Osteocyte (in vitro differentiated cells): ENCODE measurements around the gene SPP2. TPM values are rescaled to one million over a fixed set of nuclear protein-coding genes. Genes with fewer than 3 reads are reported as not detected.

Experiments
- DNase-seq: peaks from one replicate; pipeline ENCODE4 v3.0.0; 2021; ENCODE audit warnings: mixed read lengths; ENCODE audit not compliant: unreplicated experiment; ENCODE audit errors: extremely low spot score
- H3K27ac Mint-ChIP-seq: one replicate; pipeline ENCODE4 v1.8.0; 2021; ENCODE audit warnings: mild to moderate bottlenecking, mixed read lengths; ENCODE audit not compliant: unreplicated experiment
- H3K27me3 Mint-ChIP-seq: one replicate; pipeline ENCODE4 v1.8.0; 2021; ENCODE audit warnings: mixed read lengths; ENCODE audit not compliant: unreplicated experiment
- H3K36me3 Mint-ChIP-seq: one replicate; pipeline ENCODE4 v1.8.0; 2021; ENCODE audit warnings: mixed read lengths; ENCODE audit not compliant: unreplicated experiment
- H3K4me1 Mint-ChIP-seq: one replicate; pipeline ENCODE4 v1.8.0; 2021; ENCODE audit warnings: mixed read lengths; ENCODE audit not compliant: unreplicated experiment
- H3K4me3 Mint-ChIP-seq: one replicate; pipeline ENCODE4 v1.8.0; 2021; ENCODE audit warnings: mild to moderate bottlenecking, moderate library complexity, mixed read lengths; ENCODE audit not compliant: unreplicated experiment
- H3K9me3 Mint-ChIP-seq: one replicate; pipeline ENCODE4 v1.8.0; 2021; ENCODE audit warnings: mixed read lengths; ENCODE audit not compliant: unreplicated experiment
- total RNA-seq: library from RNA; stranded (reverse); gene quantifications from 2 replicates; pipeline ENCODE4 v1.2.1, GENCODE V29; 2021
- TF ChIP-seq, protein P1 (sequence below): fragments of 200-600 bp; sonication (generic); IDR thresholded peaks from 2 replicates; pipeline ENCODE4 v1.5.0; 2021; ENCODE audit warnings: antibody characterized with exemption, mild to moderate bottlenecking, moderate library complexity

Gene SPP2
- total RNA-seq, 1 donor from 2014 or later: not detected

DNA sequence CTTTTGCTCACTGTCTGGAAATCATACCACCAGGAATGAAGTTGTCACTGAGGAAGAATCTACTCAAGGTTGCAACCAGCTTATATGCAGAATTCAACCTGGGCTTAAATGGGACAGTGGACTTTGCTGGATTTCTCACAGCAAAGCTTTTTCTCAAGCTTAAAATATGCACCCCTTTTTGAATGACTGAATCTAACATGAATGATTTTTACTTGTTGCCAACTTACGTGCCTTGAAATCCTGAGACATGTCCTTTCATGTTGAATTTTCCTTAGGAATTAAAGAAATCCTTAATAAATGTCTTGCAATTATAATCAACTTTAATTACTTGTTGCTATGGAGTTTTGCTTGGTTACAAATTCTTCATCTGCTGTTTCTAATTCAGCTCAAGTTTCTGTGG, 57.4 kb downstream of the SPP2 start:
- no peak overlapping the region for H3K27ac Mint-ChIP-seq
- DNase-seq: no peak
- peaks cover 40% of the 10 kb centered on the region for H3K27me3 Mint-ChIP-seq
- TF ChIP-seq, protein P1, sequence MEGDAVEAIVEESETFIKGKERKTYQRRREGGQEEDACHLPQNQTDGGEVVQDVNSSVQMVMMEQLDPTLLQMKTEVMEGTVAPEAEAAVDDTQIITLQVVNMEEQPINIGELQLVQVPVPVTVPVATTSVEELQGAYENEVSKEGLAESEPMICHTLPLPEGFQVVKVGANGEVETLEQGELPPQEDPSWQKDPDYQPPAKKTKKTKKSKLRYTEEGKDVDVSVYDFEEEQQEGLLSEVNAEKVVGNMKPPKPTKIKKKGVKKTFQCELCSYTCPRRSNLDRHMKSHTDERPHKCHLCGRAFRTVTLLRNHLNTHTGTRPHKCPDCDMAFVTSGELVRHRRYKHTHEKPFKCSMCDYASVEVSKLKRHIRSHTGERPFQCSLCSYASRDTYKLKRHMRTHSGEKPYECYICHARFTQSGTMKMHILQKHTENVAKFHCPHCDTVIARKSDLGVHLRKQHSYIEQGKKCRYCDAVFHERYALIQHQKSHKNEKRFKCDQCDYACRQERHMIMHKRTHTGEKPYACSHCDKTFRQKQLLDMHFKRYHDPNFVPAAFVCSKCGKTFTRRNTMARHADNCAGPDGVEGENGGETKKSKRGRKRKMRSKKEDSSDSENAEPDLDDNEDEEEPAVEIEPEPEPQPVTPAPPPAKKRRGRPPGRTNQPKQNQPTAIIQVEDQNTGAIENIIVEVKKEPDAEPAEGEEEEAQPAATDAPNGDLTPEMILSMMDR: no peak
- H3K4me1 Mint-ChIP-seq: no peaks in the 10 kb centered on the region
- H3K9me3 Mint-ChIP-seq: no peaks in the 10 kb centered on the region
- H3K4me3 Mint-ChIP-seq: no peak overlapping the region
- H3K36me3 Mint-ChIP-seq: no peaks in the 10 kb centered on the region

DNA sequence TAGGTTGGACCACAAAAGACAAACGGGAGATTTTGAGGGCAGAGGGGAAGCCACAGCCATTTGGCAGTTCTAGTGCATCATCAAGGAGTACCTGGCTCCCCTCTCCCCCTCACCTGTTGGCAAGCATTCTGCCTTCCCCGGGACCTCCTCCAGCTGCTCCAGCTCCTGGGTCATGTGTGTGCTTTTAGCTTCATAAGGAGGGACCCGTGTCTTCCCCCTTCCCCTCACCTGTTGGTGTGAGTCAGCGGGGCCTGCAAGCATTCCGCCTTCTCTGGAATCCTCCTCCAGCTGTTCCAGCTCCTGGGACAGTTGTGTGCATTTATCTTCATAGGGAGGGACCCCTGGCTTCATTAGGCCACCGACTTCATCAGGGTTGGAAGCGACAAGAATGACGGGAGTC, 58.8 kb downstream of the SPP2 start:
- no peak overlapping the region for H3K4me3 Mint-ChIP-seq
- H3K36me3 Mint-ChIP-seq: no peaks in the 10 kb centered on the region
- peaks cover 38% of the 10 kb centered on the region for H3K27me3 Mint-ChIP-seq
- DNase-seq: no peak
- H3K4me1 Mint-ChIP-seq: no peaks in the 10 kb centered on the region
- peaks cover 4% of the 10 kb centered on the region for H3K9me3 Mint-ChIP-seq
- H3K27ac Mint-ChIP-seq: no peak overlapping the region
- TF ChIP-seq, protein P1: no peak

DNA sequence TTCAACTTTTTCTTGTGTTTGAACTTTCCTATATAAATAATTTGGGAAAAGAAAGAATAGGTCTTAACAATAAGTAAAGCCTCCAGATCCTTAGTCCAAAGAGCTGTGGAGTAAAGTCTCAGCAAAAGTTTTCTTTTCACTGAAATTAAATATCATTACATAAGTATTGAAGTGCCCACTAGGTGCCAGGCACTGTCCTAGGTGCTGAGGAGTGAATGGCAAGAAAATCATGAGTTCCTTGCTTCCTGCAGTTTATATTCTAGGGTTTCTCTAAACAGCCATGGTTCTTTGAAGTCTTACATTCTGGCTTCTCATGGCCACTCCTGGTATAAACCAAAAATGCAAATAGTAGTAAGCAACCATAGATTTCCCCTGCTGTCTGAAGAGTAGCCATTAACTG, 59.7 kb downstream of the SPP2 start:
- Mint-ChIP-seq H3K36me3 (no peaks in the 10 kb centered on the region), H3K9me3 (peaks cover 4% of the 10 kb centered on the region), H3K27me3 (peaks cover 35% of the 10 kb centered on the region), H3K4me1 (no peaks in the 10 kb centered on the region), H3K4me3 (no peak overlapping the region), H3K27ac (no peak overlapping the region)
- no peak for DNase-seq
- TF ChIP-seq, protein P1: no peak

DNA sequence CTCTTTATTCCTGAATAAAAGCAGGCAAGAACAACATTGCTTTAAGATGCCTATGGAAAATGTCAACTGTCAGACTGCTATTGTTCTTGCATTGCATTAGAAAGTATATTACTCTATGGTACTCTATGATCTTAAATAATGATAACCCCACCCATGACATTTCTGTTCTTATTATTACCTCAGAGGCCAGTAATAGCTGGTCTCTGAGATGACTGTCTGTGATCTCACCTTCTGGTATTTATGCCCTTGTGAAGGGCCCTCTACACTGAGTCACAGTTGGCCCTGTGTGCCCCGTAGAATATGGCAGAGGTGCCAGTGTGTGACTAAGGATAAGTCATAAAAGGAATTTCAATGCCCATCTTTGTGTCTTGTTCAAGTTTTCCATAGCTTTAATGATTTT, 61.0 kb downstream of the SPP2 start:
- TF ChIP-seq, protein P1: no peak
- H3K4me1 Mint-ChIP-seq: no peaks in the 10 kb centered on the region
- H3K27ac Mint-ChIP-seq: no peak overlapping the region
- H3K27me3 Mint-ChIP-seq: peaks cover 27% of the 10 kb centered on the region
- H3K36me3 Mint-ChIP-seq: no peaks in the 10 kb centered on the region
- H3K9me3 Mint-ChIP-seq: peaks cover 4% of the 10 kb centered on the region
- H3K4me3 Mint-ChIP-seq: no peak overlapping the region
- no peak for DNase-seq

DNA sequence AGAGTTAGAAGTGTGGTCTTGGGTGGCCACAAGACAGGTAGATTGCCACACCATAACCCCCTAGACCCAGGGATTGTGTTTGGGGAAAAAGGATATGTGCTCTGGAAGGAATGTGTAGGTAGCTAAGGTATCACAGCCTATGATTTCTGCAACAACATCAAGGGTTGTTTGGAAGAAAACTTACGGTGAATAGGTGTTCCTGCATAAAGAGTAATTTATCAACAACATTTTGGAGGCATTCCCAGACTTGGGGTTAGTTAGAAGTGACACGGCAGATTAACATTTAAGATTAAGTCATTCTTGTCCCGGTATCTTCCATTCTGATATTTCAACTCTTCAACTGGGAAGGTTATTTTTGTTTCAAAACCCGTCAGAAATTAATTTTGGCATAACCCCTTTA, 65.5 kb downstream of the SPP2 start:
- DNase-seq: no peak
- Mint-ChIP-seq H3K9me3 (peaks cover 8% of the 10 kb centered on the region), H3K4me1 (no peaks in the 10 kb centered on the region), H3K27ac (no peak overlapping the region), H3K4me3 (no peak overlapping the region), H3K36me3 (peaks cover 3% of the 10 kb centered on the region), H3K27me3 (peaks cover 37% of the 10 kb centered on the region)
- TF ChIP-seq, protein P1: no peak
